Measurements from ENCODE around the gene KLHL17.

KLHL17 gene

DNA sequence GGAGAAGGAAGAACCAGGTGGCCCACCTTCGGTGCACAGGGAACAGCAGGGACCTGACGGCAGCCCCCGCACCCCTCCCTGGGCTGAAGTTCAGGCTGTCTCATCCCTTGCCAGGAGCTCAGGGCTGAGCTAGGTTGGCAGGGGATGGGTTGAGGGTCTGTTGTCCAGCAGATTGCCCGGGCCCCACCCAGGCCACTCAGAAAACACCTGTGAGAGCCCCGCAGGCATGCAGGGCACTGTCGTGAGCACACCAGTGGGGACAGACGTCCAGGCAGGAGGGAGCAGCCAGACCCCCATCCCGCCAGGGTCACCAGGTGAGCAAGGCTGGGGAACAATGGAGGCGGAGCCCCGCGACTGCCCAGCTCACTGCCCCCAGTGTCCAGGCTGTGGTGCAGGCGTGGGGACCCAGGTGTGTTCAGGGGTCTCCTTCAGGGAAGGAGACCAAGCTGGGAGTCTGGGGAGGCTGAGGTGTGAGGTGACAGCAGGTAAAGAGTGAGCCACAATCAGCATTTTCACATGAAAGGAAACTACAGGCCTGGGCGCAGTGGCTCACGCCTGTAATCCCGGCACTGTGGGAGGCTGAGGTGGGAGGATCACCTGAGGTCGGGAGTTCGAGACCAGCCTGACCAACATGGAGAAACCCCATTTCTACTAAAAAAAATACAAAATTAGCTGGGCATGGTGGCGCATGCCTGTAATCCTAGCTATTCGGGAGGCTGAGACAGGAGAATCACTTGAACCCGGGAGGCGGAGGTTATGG lies 46.1 kb upstream of the KLHL17 start:
- ChIA-PET CTCF (interaction anchor here (0.6 to 1.1 kb wide), 4 partner anchors 10 to 85 kb away, joined by 3 to 6 read pairs (median 4); no protein-coding TSS in a partner anchor), POLR2A (ENCODE audit: low non-redundant PET) (no interaction called here)
- DNase-seq (ENCODE audit: low spot score) = no peak
- H3K27ac ChIP-seq = no peak overlapping the region
- TF ChIP-seq, protein P1, sequence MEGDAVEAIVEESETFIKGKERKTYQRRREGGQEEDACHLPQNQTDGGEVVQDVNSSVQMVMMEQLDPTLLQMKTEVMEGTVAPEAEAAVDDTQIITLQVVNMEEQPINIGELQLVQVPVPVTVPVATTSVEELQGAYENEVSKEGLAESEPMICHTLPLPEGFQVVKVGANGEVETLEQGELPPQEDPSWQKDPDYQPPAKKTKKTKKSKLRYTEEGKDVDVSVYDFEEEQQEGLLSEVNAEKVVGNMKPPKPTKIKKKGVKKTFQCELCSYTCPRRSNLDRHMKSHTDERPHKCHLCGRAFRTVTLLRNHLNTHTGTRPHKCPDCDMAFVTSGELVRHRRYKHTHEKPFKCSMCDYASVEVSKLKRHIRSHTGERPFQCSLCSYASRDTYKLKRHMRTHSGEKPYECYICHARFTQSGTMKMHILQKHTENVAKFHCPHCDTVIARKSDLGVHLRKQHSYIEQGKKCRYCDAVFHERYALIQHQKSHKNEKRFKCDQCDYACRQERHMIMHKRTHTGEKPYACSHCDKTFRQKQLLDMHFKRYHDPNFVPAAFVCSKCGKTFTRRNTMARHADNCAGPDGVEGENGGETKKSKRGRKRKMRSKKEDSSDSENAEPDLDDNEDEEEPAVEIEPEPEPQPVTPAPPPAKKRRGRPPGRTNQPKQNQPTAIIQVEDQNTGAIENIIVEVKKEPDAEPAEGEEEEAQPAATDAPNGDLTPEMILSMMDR (conservative IDR thresholded peaks at IDR 0.05; ENCODE audit: low read depth) = no peak

DNA sequence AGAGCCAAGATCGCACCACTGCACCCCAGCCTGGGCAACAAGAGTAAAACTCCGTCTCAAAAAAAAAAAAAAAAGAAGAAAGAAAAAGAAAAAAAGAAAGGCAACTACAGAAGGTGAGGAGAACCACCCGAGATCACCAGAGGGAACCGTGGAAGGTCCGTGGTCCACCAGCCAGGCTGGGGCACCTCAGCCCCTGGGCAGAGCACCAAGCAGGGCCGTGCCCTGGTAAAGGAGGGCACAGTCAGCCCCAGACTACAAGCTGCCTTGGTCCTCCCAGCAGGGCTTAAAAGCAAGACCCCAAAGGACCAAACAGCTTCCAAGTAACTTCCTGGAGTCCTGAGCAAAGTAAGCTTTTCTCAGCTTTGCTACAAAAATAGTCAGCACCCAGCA lies 45.5 kb upstream of the KLHL17 start:
- POLR2A ChIA-PET (ENCODE audit: low non-redundant PET) = no interaction called here
- TF ChIP-seq, protein P1 (conservative IDR thresholded peaks at IDR 0.05; ENCODE audit: low read depth) = no peak
- CTCF ChIA-PET = interaction anchor here (0.6 to 1.1 kb wide), 3 partner anchors 10 to 85 kb away, joined by 3 to 6 read pairs (median 4); no protein-coding TSS in a partner anchor
- H3K27ac ChIP-seq = no peak overlapping the region
- DNase-seq (ENCODE audit: low spot score) = no peak

DNA sequence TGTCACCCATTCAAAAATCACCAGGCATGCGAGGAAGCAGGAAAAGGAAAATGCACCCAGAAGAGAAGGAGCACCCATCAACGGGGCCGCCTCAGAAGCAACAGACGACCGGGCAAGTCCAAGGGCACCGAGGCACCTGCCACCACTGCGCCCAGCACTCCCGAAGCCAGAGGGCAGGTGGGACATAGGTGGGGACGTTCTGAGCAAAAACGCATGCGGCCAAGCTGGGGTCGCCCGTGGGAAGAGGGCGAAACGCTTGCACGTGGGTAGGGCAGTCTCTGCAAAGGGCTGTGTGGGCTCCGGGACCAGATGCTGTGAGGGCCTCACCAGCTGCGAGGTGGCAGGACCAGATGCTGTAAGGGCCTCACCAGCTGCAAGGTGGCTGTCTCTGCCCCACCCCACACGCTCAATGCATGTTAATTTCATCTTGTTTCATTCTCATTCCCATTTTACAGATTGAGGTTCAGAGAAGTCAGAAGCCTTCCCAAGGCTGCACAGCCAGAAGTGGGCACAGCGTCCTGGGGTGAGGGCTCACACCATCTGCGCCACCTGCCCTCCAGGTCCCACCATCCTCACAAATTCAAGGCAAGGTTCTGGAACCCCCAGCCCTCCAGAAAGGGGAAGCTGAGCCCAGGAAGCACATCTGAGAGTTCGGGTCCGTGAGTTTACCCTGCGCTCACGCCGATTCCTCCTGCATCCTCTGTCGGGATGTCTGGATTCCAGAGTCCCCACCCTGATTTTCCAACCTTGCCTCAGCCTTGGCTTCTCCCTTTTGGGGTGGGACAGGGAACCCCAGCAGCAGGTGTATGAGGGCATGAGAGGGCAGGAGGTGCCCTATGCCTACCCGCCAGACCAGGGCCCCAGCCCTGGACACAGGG lies 44.9 kb upstream of the KLHL17 start:
- H3K27ac ChIP-seq = no peak overlapping the region
- no peak for DNase-seq (ENCODE audit: low spot score)
- ChIA-PET CTCF (interaction anchor here (0.9 to 1.4 kb wide), 2 partner anchors 11 kb away, joined by 4 to 5 read pairs; no protein-coding TSS in a partner anchor), POLR2A (ENCODE audit: low non-redundant PET) (no interaction called here)
- TF ChIP-seq, protein P1 (conservative IDR thresholded peaks at IDR 0.05; ENCODE audit: low read depth) = no peak

DNA sequence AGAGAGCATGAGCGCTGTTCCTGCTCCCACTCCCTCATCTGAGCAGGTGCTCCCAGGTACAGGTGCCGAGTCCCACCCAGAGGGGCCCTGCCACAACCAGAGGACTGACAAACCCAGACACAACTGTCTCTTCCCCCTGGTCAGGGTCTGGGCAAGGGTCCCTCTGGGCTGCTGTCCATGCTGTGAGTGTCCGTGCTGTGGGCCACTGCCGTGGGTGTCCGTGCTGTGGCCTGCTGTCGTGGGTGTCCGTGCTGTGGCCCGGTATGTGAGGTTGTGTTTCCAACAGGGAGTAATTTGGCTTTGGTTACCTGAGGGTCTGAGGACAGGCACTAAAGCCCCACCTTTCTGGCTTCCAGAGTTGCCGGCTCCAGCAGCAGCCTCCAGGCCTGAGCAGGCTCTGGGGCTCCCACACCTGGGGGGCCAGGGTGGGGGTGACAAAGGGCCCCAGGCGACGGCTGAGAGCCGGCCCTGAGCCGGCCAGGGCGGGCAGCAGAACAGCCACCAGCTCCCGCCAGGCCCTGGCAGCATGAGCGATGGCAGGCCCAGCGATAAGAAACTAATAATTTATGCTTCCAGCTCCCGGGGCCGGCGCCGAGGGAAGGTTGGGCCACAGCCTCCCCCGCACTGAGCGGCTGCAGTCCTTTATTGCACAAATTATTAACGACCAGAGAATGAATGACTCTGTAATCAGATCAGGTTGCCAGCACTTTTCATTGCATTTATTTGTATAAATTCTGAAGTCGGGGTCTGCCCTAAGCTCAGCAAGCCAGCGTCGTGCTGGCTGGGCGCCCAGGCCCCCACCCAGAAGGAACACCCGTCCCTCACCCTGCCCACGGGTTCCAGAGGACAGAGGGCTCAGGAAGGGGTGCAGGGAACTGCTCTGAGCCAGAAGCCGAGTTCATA lies 44.0 kb upstream of the KLHL17 start:
- no peak for DNase-seq (ENCODE audit: low spot score)
- H3K27ac ChIP-seq = no peak overlapping the region
- TF ChIP-seq, protein P1 (conservative IDR thresholded peaks at IDR 0.05; ENCODE audit: low read depth) = no peak
- CTCF ChIA-PET = interaction anchor here (0.6 to 1.4 kb wide), 2 partner anchors 12 to 21 kb away, joined by 3 to 5 read pairs; no protein-coding TSS in a partner anchor
- POLR2A ChIA-PET (ENCODE audit: low non-redundant PET) = no interaction called here

DNA sequence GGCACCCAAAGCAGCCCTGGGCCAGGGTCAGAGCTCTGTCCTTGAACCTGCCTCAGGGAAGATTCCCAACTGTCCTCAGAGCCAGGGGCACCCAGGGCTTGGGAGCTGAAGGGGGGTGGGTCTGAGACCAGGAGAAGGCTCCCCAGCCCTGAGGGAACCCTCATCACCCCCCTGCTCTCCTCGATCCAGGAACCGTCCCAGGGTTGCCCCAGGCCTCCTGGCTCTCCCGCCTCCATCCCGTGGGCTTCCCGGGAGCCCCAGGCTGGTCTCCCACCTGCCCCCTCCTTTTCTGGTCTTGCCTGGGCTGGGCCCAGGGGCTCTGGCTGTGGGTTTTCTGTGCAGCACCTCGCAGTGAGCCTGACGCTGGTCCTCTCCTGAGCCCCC lies 43.3 kb upstream of the KLHL17 start:
- ChIA-PET POLR2A (ENCODE audit: low non-redundant PET) (no interaction called here), CTCF (interaction anchor here (0.6 to 1.4 kb wide), 2 partner anchors 12 to 20 kb away, joined by 3 to 5 read pairs; no protein-coding TSS in a partner anchor)
- TF ChIP-seq, protein P1 (conservative IDR thresholded peaks at IDR 0.05; ENCODE audit: low read depth) = no peak
- H3K27ac ChIP-seq = no peak overlapping the region
- no peak for DNase-seq (ENCODE audit: low spot score)

All from RWPE1 (cell line).